Nephron progenitor cell (in vitro differentiated cells): ENCODE results near the gene SCNN1A.
"Not testable (repeated sequence)": the region's sequence is repeated elsewhere in the genome, so short reads cannot be mapped to it uniquely, and the experiment has no call there.

Source experiments
- DNase-seq: peaks from one replicate; pipeline ENCODE4 v3.0.0; 2021
- H3K27ac Mint-ChIP-seq: 2 replicates; pipeline ENCODE4 v1.8.0; 2021; ENCODE audit warnings: mild to moderate bottlenecking, moderate library complexity, mixed read lengths
- H3K27me3 Mint-ChIP-seq: 2 replicates; pipeline ENCODE4 v1.8.0; 2021; ENCODE audit warnings: mild to moderate bottlenecking, low read depth, mixed read lengths; ENCODE audit not compliant: poor library complexity
- H3K36me3 Mint-ChIP-seq: 2 replicates; pipeline ENCODE4 v1.8.0; 2021; ENCODE audit warnings: low read depth, mixed read lengths
- H3K4me1 Mint-ChIP-seq: 2 replicates; pipeline ENCODE4 v1.8.0; 2021; ENCODE audit warnings: mixed read lengths
- H3K4me3 Mint-ChIP-seq: 2 replicates; pipeline ENCODE4 v1.8.0; 2021; ENCODE audit warnings: mild to moderate bottlenecking, moderate library complexity, mixed read lengths
- H3K9me3 Mint-ChIP-seq: 2 replicates; pipeline ENCODE4 v1.8.0; 2021; ENCODE audit warnings: mild to moderate bottlenecking, moderate library complexity, mixed read lengths
- TF ChIP-seq, protein P1 (sequence below): fragments of 200-600 bp; sonication (generic); IDR thresholded peaks from 2 replicates; pipeline ENCODE4 v1.5.0; 2021; ENCODE audit warnings: antibody characterized with exemption

Gene SCNN1A

DNA sequence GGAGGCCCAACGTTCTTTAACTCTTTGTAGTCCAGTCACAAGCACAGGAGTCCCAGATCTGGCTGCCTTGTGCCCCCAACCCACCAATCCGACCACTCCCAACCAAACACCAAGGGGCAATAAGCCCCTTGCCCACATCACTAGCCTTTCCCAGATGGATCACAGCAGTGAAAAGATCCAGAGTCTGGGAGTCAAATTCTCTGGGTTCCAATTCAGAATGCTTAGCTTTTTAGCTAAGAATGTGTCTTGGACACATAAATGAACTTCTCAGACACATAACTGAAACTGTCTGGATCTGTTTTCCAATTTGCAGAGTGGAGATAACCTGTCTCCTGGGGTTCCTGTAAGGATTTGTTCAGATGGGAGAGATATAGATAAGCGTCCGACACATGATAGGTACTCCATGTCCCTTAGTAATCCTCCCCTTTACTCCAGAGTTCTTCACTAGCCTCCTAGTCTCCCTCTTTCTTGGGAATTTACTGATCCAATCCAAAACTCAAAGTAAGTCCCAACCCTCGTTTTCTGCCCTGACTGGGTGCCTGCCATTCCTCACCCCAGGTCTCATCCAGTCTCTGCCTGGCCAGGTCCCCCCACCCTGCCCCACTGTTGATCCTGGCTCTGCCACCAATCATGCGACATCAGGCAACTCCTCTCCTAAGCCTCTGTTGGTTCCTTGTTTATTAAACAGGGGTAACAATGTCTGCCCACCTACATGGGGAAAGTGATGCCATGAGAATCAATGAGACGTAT, 33.0 kb downstream of the SCNN1A start:
- DNase-seq: no peak
- no peaks in the 10 kb centered on the region for H3K36me3 Mint-ChIP-seq
- H3K9me3 Mint-ChIP-seq: no peaks in the 10 kb centered on the region
- peaks cover 4% of the 10 kb centered on the region for H3K27me3 Mint-ChIP-seq
- H3K4me1 Mint-ChIP-seq: peaks cover 58% of the 10 kb centered on the region
- TF ChIP-seq, protein P1, sequence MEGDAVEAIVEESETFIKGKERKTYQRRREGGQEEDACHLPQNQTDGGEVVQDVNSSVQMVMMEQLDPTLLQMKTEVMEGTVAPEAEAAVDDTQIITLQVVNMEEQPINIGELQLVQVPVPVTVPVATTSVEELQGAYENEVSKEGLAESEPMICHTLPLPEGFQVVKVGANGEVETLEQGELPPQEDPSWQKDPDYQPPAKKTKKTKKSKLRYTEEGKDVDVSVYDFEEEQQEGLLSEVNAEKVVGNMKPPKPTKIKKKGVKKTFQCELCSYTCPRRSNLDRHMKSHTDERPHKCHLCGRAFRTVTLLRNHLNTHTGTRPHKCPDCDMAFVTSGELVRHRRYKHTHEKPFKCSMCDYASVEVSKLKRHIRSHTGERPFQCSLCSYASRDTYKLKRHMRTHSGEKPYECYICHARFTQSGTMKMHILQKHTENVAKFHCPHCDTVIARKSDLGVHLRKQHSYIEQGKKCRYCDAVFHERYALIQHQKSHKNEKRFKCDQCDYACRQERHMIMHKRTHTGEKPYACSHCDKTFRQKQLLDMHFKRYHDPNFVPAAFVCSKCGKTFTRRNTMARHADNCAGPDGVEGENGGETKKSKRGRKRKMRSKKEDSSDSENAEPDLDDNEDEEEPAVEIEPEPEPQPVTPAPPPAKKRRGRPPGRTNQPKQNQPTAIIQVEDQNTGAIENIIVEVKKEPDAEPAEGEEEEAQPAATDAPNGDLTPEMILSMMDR: no peak
- peak overlapping the region; percentile 95 for H3K27ac Mint-ChIP-seq
- no peak overlapping the region for H3K4me3 Mint-ChIP-seq

DNA sequence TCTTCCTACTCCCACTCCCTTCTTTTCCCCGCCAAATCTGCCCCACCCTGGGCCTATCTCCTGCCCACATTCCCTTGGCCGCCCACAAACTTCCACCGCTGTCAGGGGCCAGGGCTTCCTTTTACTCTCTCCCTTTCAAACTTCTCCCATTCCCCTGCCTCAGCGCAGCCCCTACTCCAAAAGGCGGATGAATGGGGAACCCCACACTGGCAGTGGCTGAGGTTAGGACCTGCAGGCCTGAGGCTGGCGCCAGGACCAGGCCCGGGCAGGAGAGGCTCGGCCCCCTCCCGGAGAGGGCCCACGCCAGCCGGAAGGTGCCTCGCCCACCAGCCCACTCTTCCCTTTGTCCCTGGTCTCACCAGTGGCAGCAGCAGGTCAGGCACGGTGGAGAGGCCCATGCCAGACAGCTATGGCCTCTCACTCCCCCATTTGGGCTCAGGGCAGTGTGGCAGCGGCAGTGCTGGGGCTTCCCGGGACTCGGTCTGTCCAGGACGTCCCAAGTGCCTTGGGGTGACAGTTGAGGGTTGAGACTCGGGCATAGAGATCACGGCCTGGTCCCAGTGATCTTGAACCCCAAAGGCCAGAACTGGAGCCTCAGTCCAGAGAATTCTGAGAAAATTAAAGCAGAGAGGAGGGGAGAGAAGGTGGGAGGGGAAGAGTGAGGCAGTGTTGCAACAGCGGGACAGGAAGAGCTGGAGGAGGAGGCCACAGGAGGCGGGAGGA, 33.8 kb downstream of the SCNN1A start, which contains the start of gene TNFRSF1A:
TSS of gene TNFRSF1A (minus strand) at position 660 of the 723 bp plus-strand sequence. CDS start at position 398, 262 bp downstream.
- Mint-ChIP-seq H3K36me3 (no peaks in the 10 kb centered on the region), H3K4me1 (peaks cover 50% of the 10 kb centered on the region), H3K27ac (peak within 1 kb of the TSS; percentile 95), H3K27me3 (peaks cover under 1% of the 10 kb centered on the region), H3K4me3 (no peak within 1 kb of the TSS), H3K9me3 (no peaks in the 10 kb centered on the region)
- TF ChIP-seq, protein P1: no peak
- DNase-seq: no peak

DNA sequence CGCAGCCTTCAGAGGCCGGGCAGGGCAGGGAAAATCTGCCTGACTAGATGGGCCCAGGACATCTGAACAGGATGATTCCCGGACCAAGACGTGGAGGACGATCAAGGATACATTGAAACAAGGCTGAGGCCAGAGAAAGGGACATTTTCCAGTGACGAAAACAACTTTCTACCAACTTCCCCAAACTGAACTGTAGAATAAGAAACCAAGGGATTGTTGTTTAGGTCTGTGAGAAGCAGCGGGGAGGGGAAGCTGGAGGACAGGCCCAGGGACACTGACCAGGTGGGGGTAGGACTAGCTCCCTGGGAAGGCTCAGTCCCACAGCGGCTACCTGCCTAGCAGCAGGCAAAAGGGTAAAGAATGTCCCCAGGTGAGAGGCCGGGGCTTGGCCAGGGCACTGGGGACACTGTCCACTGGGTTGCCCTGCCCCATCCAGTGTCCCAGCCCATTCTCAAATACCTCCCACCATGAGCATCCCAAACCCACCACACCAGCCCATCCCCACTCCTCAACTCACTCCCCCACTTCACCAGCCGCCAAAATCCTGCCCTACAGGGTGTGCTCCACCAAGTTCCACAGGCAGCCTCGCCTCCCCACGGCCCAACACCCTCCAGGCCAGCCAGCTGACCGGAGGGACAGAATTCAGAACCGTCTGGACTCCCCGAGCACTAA, 34.5 kb downstream of the SCNN1A start:
- H3K4me1 Mint-ChIP-seq: peaks cover 43% of the 10 kb centered on the region
- no peaks in the 10 kb centered on the region for H3K36me3 Mint-ChIP-seq
- no peak overlapping the region for H3K4me3 Mint-ChIP-seq
- H3K27me3 Mint-ChIP-seq: no peaks in the 10 kb centered on the region
- peak overlapping the region; percentile 53 for H3K27ac Mint-ChIP-seq
- no peak for DNase-seq
- TF ChIP-seq, protein P1: no peak
- H3K9me3 Mint-ChIP-seq: no peaks in the 10 kb centered on the region

DNA sequence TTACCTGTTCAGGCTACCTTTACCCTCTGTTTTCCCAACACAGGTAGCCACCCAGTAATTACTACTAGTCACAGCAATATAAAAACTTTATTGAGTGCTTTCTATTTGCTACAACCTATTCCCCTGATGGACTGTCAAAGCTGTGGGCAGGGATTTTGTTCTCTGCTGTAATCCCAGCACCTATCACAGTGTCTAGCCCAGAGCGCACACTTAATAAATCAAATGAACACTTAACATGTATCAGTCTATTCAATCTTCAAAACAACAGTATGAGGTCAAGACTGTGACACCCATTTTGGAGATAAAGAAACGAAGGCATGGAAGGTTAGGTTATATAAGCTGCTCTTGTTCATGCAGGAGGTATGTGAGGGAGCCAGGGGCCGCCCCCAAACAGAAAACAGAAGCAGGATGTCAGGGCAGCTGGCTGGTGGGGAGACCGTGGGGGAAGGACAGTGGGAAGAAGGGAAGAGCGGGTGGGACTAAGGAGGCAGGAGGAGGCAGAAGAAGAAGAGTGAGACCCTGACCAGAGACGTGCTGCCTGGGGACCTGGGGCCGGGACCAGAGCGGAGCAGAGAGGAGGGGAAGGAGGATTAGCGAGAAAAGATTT, 35.2 kb downstream of the SCNN1A start:
- DNase-seq: no peak

DNA sequence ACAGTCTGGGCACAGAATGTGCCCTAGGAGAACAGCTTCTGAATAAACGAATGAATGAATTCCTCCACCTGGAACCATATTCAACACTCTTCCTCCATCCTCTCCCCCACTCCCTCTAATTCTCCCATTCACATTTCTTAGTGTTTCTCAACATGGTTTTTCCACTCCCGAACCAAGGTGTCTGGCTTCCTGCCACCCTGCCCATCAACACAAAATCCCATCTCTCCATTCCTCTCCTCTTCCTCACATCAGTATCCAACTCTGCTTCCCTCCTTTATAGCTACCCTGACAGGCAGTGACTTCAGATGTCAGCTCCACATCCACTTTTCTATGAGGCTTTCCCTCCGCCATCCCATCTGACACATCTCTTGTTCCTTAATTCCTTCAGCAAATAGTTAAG, 36.4 kb downstream of the SCNN1A start:
- no peaks in the 10 kb centered on the region for H3K27me3 Mint-ChIP-seq
- H3K9me3 Mint-ChIP-seq: no peaks in the 10 kb centered on the region
- no peak overlapping the region for H3K27ac Mint-ChIP-seq
- H3K4me1 Mint-ChIP-seq: peaks cover 29% of the 10 kb centered on the region
- peaks cover 6% of the 10 kb centered on the region for H3K36me3 Mint-ChIP-seq
- no peak overlapping the region for H3K4me3 Mint-ChIP-seq
- TF ChIP-seq, protein P1: no peak
- no peak for DNase-seq

More for the DNA sequence above, 35.2 kb downstream of the SCNN1A start:
- TF ChIP-seq, protein P1: no peak
- Mint-ChIP-seq H3K9me3 (no peaks in the 10 kb centered on the region), H3K36me3 (no peaks in the 10 kb centered on the region), H3K27ac (no peak overlapping the region), H3K27me3 (no peaks in the 10 kb centered on the region), H3K4me1 (peaks cover 36% of the 10 kb centered on the region), H3K4me3 (no peak overlapping the region)

DNA sequence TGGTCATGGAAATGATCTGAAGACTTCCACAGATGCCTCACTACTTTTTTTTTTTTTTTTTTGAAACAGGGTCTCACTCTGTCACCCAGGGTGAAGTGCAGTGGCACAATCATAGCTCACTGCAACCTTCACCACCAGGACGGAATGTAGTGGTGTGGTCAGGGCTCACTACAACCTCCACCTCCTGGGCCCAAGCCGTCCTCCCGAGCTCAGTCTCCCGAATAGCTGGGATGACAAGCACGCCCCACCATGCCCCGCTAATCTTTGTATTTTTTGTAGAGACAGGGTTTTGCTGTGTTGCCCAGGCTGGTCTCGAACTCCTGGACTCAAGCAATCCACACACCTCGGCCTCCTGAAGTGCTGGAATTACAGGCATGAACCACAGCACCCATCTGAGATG, 36.8 kb downstream of the SCNN1A start:
- peaks cover 10% of the 10 kb centered on the region for H3K36me3 Mint-ChIP-seq
- H3K4me3 Mint-ChIP-seq, H3K27me3 Mint-ChIP-seq, H3K27ac Mint-ChIP-seq, DNase-seq, H3K9me3 Mint-ChIP-seq: not testable (repeated sequence)
- H3K4me1 Mint-ChIP-seq: peaks cover 24% of the 10 kb centered on the region
